Measurements from ENCODE around the gene DNER.
"Not testable (repeated sequence)": the region's sequence is repeated elsewhere in the genome, so short reads cannot be mapped to it uniquely, and the experiment has no call there.

Gene DNER

GRCh38 chr2:229373311-229373710, 341.0 kb downstream of the DNER start:
- DNase-seq, result not testable (repeated sequence)

- DNase-seq, result no peak
Measured at GRCh38 chr2:229372207-229372606, 342.1 kb downstream of the DNER start.

- no peak for DNase-seq
Measured at GRCh38 chr2:229371086-229371485, 343.3 kb downstream of the DNER start.

- DNase-seq, result no peak
Measured at GRCh38 chr2:229370509-229370908, 343.8 kb downstream of the DNER start.

- no peak for DNase-seq
Measured at GRCh38 chr2:229363185-229363814, 351.1 kb downstream of the DNER start.

- no peak for DNase-seq
Measured at GRCh38 chr2:229350883-229351282, 363.5 kb downstream of the DNER start.

GRCh38 chr2:229350117-229350805, 364.1 kb downstream of the DNER start:
- no peak for DNase-seq

GRCh38 chr2:229348128-229348527, 366.2 kb downstream of the DNER start:
- no peak for DNase-seq

GRCh38 chr2:229346816-229347540, 367.4 kb downstream of the DNER start:
- DNase-seq, result no peak

- DNase-seq, result no peak
Measured at GRCh38 chr2:229344955-229345354, 369.4 kb downstream of the DNER start.

GRCh38 chr2:229344151-229344551, 370.2 kb downstream of the DNER start:
- DNase-seq, result no peak

GRCh38 chr2:229343661-229344060, 370.7 kb downstream of the DNER start:
- no peak for DNase-seq

GRCh38 chr2:229342376-229342775, 372.0 kb downstream of the DNER start:
- DNase-seq, result peak in 1 of 2 donors; percentile 38

GRCh38 chr2:229340086-229340760, 374.1 kb downstream of the DNER start:
- no peak for DNase-seq

GRCh38 chr2:229339618-229340017, 374.7 kb downstream of the DNER start:
- no peak for DNase-seq

GRCh38 chr2:229339171-229339570, 375.2 kb downstream of the DNER start:
- not testable (repeated sequence) for DNase-seq

- no peak for DNase-seq
Measured at GRCh38 chr2:229335877-229336346, 378.4 kb downstream of the DNER start.

GRCh38 chr2:229335330-229335729, 379.0 kb downstream of the DNER start:
- DNase-seq, result no peak

GRCh38 chr2:229330952-229331351, 383.4 kb downstream of the DNER start:
- no peak for DNase-seq

GRCh38 chr2:229319558-229319957, 394.8 kb downstream of the DNER start:
- DNase-seq, result no peak

- no peak for DNase-seq
Measured at GRCh38 chr2:229314117-229314516, 400.2 kb downstream of the DNER start.

- no peak for DNase-seq
Measured at GRCh38 chr2:229313591-229313990, 400.8 kb downstream of the DNER start.
